ENCODE results near the gene MED10. TPM values are rescaled to one million over a fixed set of nuclear protein-coding genes. Genes with fewer than 3 reads are reported as not detected.

Gene MED10, protein sequence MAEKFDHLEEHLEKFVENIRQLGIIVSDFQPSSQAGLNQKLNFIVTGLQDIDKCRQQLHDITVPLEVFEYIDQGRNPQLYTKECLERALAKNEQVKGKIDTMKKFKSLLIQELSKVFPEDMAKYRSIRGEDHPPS
- 100 to 1,000 TPM in 5 of 6 donors, 10 to 100 TPM in 1; 99.9 to 134 (median 112) TPM for polyA plus RNA-seq (ENCODE audit: low read depth in 6 of 6)

DNA sequence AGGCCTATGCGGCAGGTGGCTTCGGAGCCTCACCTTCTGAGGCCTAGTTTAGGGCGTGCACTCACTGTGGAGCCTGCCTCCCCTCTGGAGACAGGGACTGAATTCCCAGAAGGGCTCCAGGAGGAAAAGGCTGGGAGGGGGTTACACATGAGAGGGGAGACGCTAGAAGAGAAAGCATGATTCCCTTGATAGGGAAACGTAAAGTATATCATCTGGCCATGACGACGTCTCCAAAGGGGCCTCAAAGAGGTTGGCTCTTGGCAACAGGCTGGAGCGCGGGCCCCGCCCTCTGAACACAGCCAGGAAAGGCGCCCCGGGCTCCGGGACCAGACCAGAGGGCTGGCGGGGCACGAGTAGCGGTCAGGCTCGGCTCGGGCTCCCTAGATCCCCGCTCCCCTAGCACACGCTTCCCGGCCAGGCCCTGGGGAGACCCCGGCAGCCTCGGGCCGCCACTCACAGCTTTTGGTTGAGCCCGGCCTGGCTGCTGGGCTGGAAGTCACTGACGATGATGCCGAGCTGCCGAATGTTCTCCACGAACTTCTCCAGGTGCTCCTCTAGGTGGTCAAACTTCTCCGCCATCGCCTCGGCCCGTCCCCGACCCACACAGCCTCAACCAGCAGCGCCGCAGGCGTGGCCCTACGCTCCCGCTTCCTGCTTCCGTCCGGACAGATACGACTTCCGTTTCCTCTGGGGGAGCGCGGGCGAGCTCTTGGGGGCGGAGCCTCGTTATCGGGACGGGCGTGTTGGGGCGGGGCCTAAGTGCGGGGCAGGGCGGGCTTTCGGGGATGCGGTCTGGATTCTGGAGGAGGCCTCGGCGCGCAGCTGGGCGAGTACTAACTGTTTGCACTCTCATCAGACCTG is at the start of gene MED10:
Gene MED10 (minus strand): TSS at position 643 of the 861 bp plus-strand sequence. CDS start 64 bp downstream, at position 579.
- ATAC-seq (ENCODE audit: low read depth in 2 of 2) (peak; percentile 97 to 99), DNase-seq (peak; percentile 92)
- Mint-ChIP-seq H3K36me3 (peaks cover 18 to 23% of the 10 kb centered on the region in 2 donors), H3K27ac (peak within 1 kb of the TSS; percentile 96 to 98 (median 96)), H3K4me3 (peak within 1 kb of the TSS; percentile 95 to 99 (median 99)), H3K4me1 (peaks cover 29 to 40% (median 37%) of the 10 kb centered on the region in 3 donors), H3K9me3 (no peaks in the 10 kb centered on the region), H3K27me3 (peaks cover 0 to 7% (median 0%) of the 10 kb centered on the region in 3 donors)

DNA sequence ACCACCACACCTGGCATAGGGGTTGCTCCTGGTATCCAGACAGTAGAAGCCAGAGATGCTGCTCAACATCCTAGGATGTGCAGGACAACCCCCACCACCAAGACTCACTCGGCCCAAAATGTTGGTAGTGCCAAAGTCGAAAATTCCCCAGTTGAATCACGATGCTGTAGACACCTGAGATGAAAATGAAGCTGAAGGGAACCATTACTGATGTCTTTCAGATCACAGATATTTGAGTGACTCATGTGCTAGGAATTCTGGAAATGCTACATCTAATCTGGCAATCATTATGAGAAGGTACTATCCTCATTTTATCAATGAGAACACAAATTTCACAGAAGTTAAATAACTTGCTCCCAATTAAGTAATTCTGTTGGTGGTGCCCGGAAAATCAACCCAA is 49.3 kb upstream of the MED10 start:
- Mint-ChIP-seq H3K27ac (no peak overlapping the region), H3K9me3 (peaks cover 0 to 5% (median 0%) of the 10 kb centered on the region in 7 donors), H3K4me1 (peaks cover 0 to 2% (median 0%) of the 10 kb centered on the region in 3 donors), H3K36me3 (no peaks in the 10 kb centered on the region), H3K27me3 (peaks cover 20 to 36% (median 27%) of the 10 kb centered on the region in 3 donors), H3K4me3 (no peak overlapping the region)
- ATAC-seq (ENCODE audit: low read depth in 2 of 2), result no peak
- no peak for DNase-seq

DNA sequence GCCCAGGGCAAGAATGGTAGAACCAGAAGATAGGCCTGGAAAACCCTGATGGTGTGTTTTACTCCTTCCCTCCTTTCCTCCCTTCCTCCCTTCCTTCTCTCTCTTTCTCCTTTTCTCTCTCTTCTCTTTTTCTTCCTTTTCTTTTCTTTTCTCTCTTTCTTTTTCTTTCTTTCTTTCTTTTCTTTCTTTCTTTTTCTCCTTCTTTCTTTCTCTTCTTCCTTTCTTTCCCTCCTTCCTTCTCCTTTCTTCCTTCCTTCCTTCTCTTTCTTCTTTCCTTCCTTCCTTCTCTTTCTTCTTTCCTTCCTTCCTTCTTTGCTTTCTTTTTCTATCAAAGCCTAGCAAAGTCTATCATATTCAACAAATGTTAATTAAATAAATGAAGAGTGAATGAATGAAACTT is 46.4 kb upstream of the MED10 start:
- H3K4me3 Mint-ChIP-seq, result no peak overlapping the region
- no peak overlapping the region for H3K27ac Mint-ChIP-seq
- ATAC-seq (ENCODE audit: low read depth in 2 of 2) (no peak), DNase-seq (no peak)
- peaks cover 0 to 5% (median 0%) of the 10 kb centered on the region in 7 donors for H3K9me3 Mint-ChIP-seq
- no peaks in the 10 kb centered on the region for H3K36me3 Mint-ChIP-seq
- peaks cover 19 to 42% (median 30%) of the 10 kb centered on the region in 3 donors for H3K27me3 Mint-ChIP-seq
- H3K4me1 Mint-ChIP-seq, result peaks cover 0 to 2% (median 0%) of the 10 kb centered on the region in 3 donors

DNA sequence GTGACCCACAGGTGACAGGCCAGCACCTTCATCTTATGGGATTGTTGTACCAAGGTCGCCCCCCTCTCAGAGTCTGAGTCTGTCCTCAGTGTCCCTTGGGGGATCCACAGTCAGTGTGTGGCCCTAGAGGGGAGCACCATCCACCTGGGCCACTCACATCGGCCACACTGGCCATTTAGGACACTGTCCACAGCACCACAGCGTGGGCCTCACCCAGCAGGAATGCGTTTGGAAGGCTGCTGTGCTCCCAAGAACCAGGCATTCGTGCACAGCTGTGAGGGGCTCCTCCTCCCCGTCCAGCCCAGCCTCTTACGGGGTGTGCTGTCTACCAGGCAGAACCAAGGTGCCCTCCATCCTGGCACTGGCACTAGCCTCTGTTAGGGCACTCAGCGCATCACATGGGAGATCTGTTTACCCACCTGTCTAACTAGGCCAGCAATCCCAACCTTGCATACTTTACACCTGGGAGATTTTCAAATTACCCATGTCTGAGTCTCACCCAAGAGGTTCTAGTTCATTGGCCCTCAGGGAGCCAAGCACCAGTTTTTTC is 45.8 kb upstream of the MED10 start:
- no peak overlapping the region for H3K27ac Mint-ChIP-seq
- DNase-seq, result no peak
- no peaks in the 10 kb centered on the region for H3K36me3 Mint-ChIP-seq
- peaks cover 19 to 42% (median 30%) of the 10 kb centered on the region in 3 donors for H3K27me3 Mint-ChIP-seq
- no peak overlapping the region for H3K4me3 Mint-ChIP-seq
- H3K9me3 Mint-ChIP-seq, result peaks cover 0 to 6% (median 0%) of the 10 kb centered on the region in 7 donors
- no peak for ATAC-seq (ENCODE audit: low read depth in 2 of 2)
- peaks cover 0 to 2% (median 0%) of the 10 kb centered on the region in 3 donors for H3K4me1 Mint-ChIP-seq

DNA sequence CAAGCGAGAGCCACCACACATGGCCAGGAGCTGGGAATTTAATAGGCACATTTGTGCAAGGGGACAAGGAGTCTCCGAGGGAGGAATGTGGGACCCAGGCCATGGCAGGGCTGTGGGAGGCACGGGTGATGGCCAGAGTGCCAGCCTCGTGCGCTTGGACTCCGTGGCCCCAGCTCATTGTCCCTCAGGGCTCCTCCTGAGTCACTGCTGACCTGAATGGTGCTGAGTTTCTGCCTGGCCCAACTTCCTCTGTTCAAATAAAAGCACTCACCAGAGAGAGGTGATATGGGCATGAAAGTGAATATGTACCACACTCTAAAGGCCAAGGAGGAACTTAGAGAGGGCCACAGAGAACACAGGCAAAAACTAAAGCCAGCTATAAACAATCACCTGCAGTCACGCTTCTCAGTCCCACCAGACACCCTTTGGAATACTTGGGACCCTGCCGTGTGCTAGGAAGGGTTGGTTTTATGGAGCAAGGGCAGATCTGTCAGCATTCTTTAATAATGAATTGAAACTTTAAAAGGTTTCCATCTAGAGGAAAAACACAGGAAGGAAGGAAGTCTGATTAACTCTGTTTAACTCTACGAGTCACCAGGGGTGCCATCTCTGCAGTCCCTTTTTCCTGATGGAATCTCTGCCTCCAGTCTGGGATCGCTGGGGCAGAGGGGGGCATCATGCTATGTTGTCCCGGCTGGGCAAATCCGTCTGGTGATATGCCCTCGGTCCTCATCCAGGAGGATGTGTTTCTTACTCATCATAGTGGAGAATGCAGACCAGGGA is 45.2 kb upstream of the MED10 start:
- DNase-seq (no peak), ATAC-seq (ENCODE audit: low read depth in 2 of 2) (no peak)
- peaks cover 19 to 42% (median 30%) of the 10 kb centered on the region in 3 donors for H3K27me3 Mint-ChIP-seq
- H3K36me3 Mint-ChIP-seq, result no peaks in the 10 kb centered on the region
- H3K9me3 Mint-ChIP-seq, result peaks cover 0 to 6% (median 0%) of the 10 kb centered on the region in 7 donors
- no peak overlapping the region for H3K4me3 Mint-ChIP-seq
- H3K27ac Mint-ChIP-seq, result no peak overlapping the region
- H3K4me1 Mint-ChIP-seq, result peaks cover 0 to 2% (median 0%) of the 10 kb centered on the region in 3 donors

DNA sequence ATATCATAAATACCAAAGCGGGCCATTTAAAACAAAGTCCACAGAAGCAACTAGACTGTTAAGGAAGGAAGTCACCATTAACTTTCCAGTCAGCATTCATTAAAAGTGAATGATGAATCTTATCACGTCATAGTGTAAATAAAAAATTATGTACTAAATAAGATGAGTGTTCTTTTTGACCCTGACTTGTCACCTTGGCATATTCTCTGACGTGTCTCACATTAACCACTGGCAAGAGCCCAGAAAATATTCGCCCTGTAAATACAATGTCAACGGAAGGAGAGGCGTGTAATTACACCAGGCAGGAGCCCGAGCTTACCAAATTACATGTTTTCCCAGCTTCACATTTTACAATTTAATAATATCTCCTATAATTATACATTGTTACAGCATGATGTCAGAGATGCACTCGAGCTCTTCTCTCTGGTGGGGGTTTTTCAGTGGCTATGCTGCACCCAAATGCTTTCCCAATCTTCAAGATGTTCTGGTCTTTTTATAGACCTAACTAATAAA is 41.0 kb upstream of the MED10 start:
- Mint-ChIP-seq H3K4me1 (peaks cover 0 to 2% (median 0%) of the 10 kb centered on the region in 3 donors), H3K36me3 (no peaks in the 10 kb centered on the region), H3K4me3 (no peak overlapping the region), H3K9me3 (peaks cover 0 to 3% (median 0%) of the 10 kb centered on the region in 7 donors), H3K27ac (no peak overlapping the region), H3K27me3 (peaks cover 10 to 22% (median 10%) of the 10 kb centered on the region in 3 donors)
- ATAC-seq (ENCODE audit: low read depth in 2 of 2) (no peak), DNase-seq (no peak)

DNA sequence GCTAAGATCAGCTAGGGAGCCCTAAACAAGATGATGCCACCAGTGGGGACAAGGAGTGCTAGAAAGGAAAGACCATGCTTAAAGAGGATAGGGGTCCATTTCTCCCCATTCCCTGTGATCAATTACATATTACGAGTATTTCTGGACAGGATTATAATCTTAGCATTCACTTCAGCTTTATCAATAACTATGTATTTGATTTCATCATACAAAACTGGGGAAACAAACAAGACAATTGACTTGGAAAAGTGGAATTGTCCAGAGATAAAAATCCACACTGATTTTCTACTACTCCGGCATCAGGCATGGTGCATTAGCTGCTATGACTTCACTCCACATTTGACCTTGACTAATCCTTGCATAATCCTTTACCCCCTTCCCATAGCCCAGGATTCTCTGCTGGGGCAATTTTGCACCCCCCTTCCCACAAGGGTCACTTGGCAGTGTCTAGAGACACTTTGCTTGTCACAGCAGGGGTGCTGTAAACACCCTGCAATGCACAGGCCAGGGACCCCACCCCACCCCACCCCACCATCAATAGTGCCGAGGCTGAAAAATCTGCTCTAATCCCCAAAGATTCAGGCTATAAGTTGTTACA is 40.4 kb upstream of the MED10 start:
- H3K36me3 Mint-ChIP-seq, result no peaks in the 10 kb centered on the region

DNA sequence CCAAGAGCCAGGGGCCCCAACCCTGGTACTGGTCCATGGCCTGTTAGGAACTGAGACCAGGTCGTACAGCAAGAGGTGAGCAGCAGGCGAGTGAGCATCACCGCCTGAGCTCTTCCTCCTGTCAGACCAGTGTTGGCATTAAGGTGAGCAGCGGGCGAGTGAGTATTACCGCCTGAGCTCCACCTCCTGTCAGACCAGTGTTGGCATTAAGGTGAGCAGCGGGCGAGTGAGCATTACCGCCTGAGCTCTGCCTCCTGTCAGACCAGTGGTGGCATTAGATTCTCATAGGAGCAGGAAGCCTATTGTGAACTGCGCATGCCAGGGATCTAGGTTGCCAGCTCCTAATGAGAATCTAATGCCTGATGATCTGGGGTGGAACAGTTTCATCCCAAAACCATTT is 39.3 kb upstream of the MED10 start:
- Mint-ChIP-seq H3K36me3 (no peaks in the 10 kb centered on the region), H3K4me1 (no peaks in the 10 kb centered on the region), H3K9me3 (peaks cover 0 to 3% (median 0%) of the 10 kb centered on the region in 7 donors), H3K27me3 (peaks cover 6 to 22% (median 10%) of the 10 kb centered on the region in 3 donors), H3K27ac (no peak overlapping the region), H3K4me3 (no peak overlapping the region)
- DNase-seq, result no peak
- no peak for ATAC-seq (ENCODE audit: low read depth in 2 of 2)

More for the DNA sequence above, 40.4 kb upstream of the MED10 start:
- ATAC-seq (ENCODE audit: low read depth in 2 of 2) (no peak), DNase-seq (no peak)
- Mint-ChIP-seq H3K27ac (no peak overlapping the region), H3K4me1 (peaks cover 0 to 2% (median 0%) of the 10 kb centered on the region in 3 donors), H3K9me3 (peaks cover 0 to 3% (median 0%) of the 10 kb centered on the region in 7 donors), H3K27me3 (peaks cover 10 to 22% (median 10%) of the 10 kb centered on the region in 3 donors), H3K4me3 (no peak overlapping the region)

DNA sequence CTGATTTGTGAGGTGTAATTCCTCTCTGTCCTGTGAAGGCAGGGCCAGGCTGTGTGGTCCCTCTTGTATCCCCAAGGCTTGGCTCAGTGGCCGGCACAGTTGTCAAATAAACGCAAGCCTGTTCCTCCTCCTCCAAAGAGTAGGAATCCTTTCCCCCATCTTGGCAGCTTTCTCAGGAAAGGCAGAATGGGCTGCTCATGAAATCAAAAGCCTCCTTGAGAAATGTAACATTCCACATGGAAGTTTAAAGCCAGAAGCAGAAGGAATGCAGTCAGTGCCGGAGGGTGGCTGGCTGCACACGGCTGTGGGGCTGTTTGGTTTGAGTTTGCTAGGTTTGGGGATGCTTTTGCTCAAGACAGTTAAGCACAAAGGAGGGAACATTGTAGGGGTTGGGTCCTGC is 34.5 kb upstream of the MED10 start:
- H3K27ac Mint-ChIP-seq, result no peak overlapping the region
- peaks cover 4 to 23% (median 13%) of the 10 kb centered on the region in 3 donors for H3K27me3 Mint-ChIP-seq
- ATAC-seq (ENCODE audit: low read depth in 2 of 2), result no peak
- no peak for DNase-seq
- H3K36me3 Mint-ChIP-seq, result no peaks in the 10 kb centered on the region
- H3K9me3 Mint-ChIP-seq, result peaks cover 0 to 4% (median 0%) of the 10 kb centered on the region in 7 donors
- no peak overlapping the region for H3K4me3 Mint-ChIP-seq
- no peaks in the 10 kb centered on the region for H3K4me1 Mint-ChIP-seq

DNA sequence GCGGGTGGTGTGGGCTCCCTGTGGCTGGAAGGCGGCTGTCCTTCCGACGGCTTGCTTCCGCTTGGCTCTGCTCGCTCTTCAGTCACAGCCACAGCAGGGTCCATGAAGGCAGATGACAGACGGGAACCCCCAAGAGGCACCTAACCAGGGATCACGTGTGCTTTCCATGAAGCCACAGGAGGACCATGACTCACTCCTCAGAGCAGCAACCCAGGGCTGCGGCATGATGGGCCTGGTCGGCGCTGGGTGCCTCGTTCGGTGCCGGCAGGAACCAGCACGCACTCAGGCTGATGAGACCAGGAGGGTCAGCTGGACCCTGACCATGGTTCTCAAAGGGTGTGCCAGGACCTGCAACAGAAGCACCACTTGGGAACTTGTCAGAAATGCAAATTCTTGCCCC is 32.8 kb upstream of the MED10 start:
- Mint-ChIP-seq H3K4me1 (no peaks in the 10 kb centered on the region), H3K36me3 (no peaks in the 10 kb centered on the region), H3K27me3 (peaks cover 9 to 33% (median 19%) of the 10 kb centered on the region in 3 donors), H3K27ac (no peak overlapping the region), H3K4me3 (no peak overlapping the region), H3K9me3 (peaks cover 0 to 4% (median 0%) of the 10 kb centered on the region in 7 donors)
- no peak for ATAC-seq (ENCODE audit: low read depth in 2 of 2)
- DNase-seq, result no peak

DNA sequence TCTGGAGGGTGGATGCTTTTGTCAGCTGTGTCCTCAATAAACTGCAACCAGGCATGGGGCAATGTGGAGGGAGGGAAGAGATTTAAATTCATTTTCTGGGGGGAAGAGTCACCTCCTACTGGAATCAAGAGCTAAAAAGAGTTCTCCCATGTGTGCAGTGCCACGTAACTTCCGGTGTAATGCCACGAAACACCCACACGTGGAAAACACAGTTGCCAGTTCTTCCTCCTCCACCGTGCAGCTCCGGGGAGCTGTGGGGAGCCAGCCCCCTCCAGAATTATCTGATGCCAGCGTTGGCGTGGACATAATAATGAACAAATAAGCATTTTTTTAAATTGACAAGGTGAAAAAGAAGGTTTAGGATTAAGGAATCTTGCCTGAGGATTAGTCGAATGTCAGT is 32.1 kb upstream of the MED10 start:
- ATAC-seq (ENCODE audit: low read depth in 2 of 2) (no peak), DNase-seq (no peak)
- H3K27ac Mint-ChIP-seq, result no peak overlapping the region
- H3K9me3 Mint-ChIP-seq, result peaks cover 0 to 4% (median 0%) of the 10 kb centered on the region in 7 donors
- no peaks in the 10 kb centered on the region for H3K4me1 Mint-ChIP-seq
- no peaks in the 10 kb centered on the region for H3K36me3 Mint-ChIP-seq
- H3K4me3 Mint-ChIP-seq, result no peak overlapping the region
- peaks cover 9 to 33% (median 19%) of the 10 kb centered on the region in 3 donors for H3K27me3 Mint-ChIP-seq

DNA sequence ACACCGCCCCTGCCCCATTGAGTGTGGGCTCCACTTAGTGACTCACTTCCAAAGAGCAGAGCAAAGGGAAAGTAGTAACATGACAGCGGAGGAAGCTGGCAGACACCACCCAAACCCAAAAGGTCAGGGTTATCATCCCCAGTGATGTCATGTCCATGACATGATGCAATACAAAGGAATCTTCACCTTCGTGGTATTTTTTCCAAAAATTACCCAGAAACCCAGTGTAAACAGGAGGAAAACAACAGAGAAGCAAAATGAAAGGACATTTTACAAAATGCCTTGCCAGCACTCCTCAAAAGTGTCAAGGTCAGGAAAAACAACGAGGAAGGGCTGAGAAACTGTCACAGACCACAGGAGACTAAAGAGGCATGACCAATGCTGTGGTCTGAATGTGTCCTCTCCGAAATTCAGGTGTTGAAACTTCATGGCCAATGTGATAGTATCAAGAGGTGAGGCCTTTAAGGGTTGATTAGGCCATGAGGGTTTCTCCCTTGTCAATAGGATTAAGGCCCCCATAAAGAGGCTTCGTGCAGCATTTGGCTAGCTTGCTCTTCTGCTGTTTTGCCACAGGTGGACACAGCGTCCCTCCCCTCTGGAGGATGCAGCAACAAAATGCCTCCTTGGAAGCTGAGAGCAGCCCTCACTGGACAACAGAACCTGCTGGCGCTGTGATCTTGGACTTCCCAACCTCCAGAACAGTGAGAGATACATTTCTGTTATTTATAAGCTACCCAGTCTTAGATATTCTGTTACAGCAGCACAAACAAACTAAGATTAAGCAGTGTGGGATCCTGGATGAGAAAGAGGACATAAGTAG is 30.5 kb upstream of the MED10 start:
- DNase-seq (no peak), ATAC-seq (ENCODE audit: low read depth in 2 of 2) (no peak)
- Mint-ChIP-seq H3K36me3 (no peaks in the 10 kb centered on the region), H3K4me1 (no peaks in the 10 kb centered on the region), H3K9me3 (peaks cover 0 to 4% (median 0%) of the 10 kb centered on the region in 7 donors), H3K4me3 (peak overlapping the region in 2 of 8 donors; percentile 14 to 27), H3K27me3 (peaks cover 9 to 33% (median 19%) of the 10 kb centered on the region in 3 donors), H3K27ac (peak overlapping the region in 1 of 6 donors; percentile 66)

Data from naive B cell (primary cell).